RWPE2 (cell line): ENCODE measurements around the gene GPR137C.

Source experiments
- ATAC-seq: fragments of 200-7000 bp; cut with Tn5 transposase; 3 replicates; pipeline ENCODE4 v1.9.1; 2021; ENCODE audit warnings: low read depth
- DNase-seq: peaks from one replicate; pipeline ENCODE4 v3.0.0-alpha.2; 2020; ENCODE audit warnings: low spot score
- H3K27ac ChIP-seq: fragments of 450-650 bp; 2 replicates; pipeline ENCODE4 v1.5.1; 2017; ENCODE audit warnings: mild to moderate bottlenecking; ENCODE audit not compliant: poor library complexity, severe bottlenecking
- H3K27me3 ChIP-seq: fragments of 250-450 bp; sonication (Bioruptor Pico); 2 replicates; pipeline ENCODE4 v1.5.1; 2021; ENCODE audit warnings: mild to moderate bottlenecking, moderate library complexity; ENCODE audit not compliant: insufficient read depth, poor library complexity, severe bottlenecking
- H3K36me3 ChIP-seq: fragments of 250-450 bp; sonication (Bioruptor Pico); 2 replicates; pipeline ENCODE4 v1.5.1; 2020; ENCODE audit warnings: low read depth, mild to moderate bottlenecking, moderate library complexity
- H3K4me1 ChIP-seq: fragments of 250-450 bp; sonication (Bioruptor Pico); 2 replicates; pipeline ENCODE4 v1.5.1; 2021; ENCODE audit warnings: mild to moderate bottlenecking, moderate library complexity; ENCODE audit not compliant: insufficient read depth, poor library complexity, severe bottlenecking
- H3K4me3 ChIP-seq: fragments of 250-450 bp; sonication (Bioruptor Pico); 2 replicates; pipeline ENCODE4 v1.5.1; 2021; ENCODE audit warnings: mild to moderate bottlenecking, moderate library complexity; ENCODE audit not compliant: severe bottlenecking
- H3K9me3 ChIP-seq: fragments of 250-450 bp; sonication (Bioruptor Pico); 2 replicates; pipeline ENCODE4 v1.5.1; 2021; ENCODE audit warnings: mild to moderate bottlenecking, moderate library complexity; ENCODE audit not compliant: severe bottlenecking
- CTCF ChIP-seq: fragments of 450-650 bp; IDR thresholded peaks from one replicate; pipeline ENCODE4 v1.5.1; 2017; ENCODE audit warnings: mild to moderate bottlenecking, moderate library complexity; ENCODE audit not compliant: poor library complexity, severe bottlenecking

Gene GPR137C

GRCh38 chr14:52663850-52664249, 111.2 kb downstream of the GPR137C start:
- peaks cover 92% of the 10 kb centered on the region for H3K36me3 ChIP-seq
- no peaks in the 10 kb centered on the region for H3K9me3 ChIP-seq
- no peak overlapping the region for H3K4me3 ChIP-seq
- no peak for TF ChIP-seq CTCF
- H3K27me3 ChIP-seq = no peaks in the 10 kb centered on the region
- no peak overlapping the region for H3K27ac ChIP-seq
- no peak for ATAC-seq
- no peak for DNase-seq
- H3K4me1 ChIP-seq = no peaks in the 10 kb centered on the region

- peaks cover 94% of the 10 kb centered on the region for H3K36me3 ChIP-seq
- peak; percentile 62 for TF ChIP-seq CTCF
- no peaks in the 10 kb centered on the region for H3K4me1 ChIP-seq
- H3K9me3 ChIP-seq = no peaks in the 10 kb centered on the region
- ATAC-seq (peak; percentile 66; the same call in 2 of the 3 replicates), DNase-seq (no peak)
- H3K4me3 ChIP-seq = no peak overlapping the region
- H3K27me3 ChIP-seq = no peaks in the 10 kb centered on the region
- H3K27ac ChIP-seq = no peak overlapping the region
Observed at GRCh38 chr14:52678591-52678990, 126.0 kb downstream of the GPR137C start.

- Histone ChIP-seq H3K4me3 (no peak overlapping the region), H3K27me3 (no peaks in the 10 kb centered on the region), H3K36me3 (peaks cover 41% of the 10 kb centered on the region), H3K4me1 (peaks cover 10% of the 10 kb centered on the region), H3K9me3 (no peaks in the 10 kb centered on the region), H3K27ac (no peak overlapping the region)
- no peak for TF ChIP-seq CTCF
- DNase-seq (no peak), ATAC-seq (no peak; the same call in 2 of the 3 replicates)
Observed at GRCh38 chr14:52683985-52684520, 131.4 kb downstream of the GPR137C start.

GRCh38 chr14:52686176-52686575, 133.5 kb downstream of the GPR137C start:
- ATAC-seq = no peak
- Histone ChIP-seq H3K4me1 (peaks cover 28% of the 10 kb centered on the region), H3K4me3 (no peak overlapping the region)

More at GRCh38 chr14:52686176-52686575, 133.5 kb downstream of the GPR137C start:
- Histone ChIP-seq H3K9me3 (no peaks in the 10 kb centered on the region), H3K27ac (no peak overlapping the region), H3K36me3 (peaks cover 33% of the 10 kb centered on the region), H3K27me3 (no peaks in the 10 kb centered on the region)
- no peak for DNase-seq
- TF ChIP-seq CTCF = no peak
